ENCODE data around the gene ACTR3.
"Not testable (repeated sequence)": the region's sequence is repeated elsewhere in the genome, so short reads cannot be mapped to it uniquely, and the experiment has no call there.

The ACTR3 gene

GRCh38 chr2:113889471-113890252, at the start of gene ACTR3:
Gene ACTR3, plus strand, starts transcription at chr2:113890089. Its CDS starts 191 bp downstream, at chr2:113890280.
- peak; percentile 97 for DNase-seq

GRCh38 chr2:113840518-113840917, 49.4 kb upstream of the ACTR3 start:
- no peak for DNase-seq

GRCh38 chr2:113842919-113843736, 46.8 kb upstream of the ACTR3 start:
- no peak for DNase-seq

- not testable (repeated sequence) for DNase-seq
Observed at GRCh38 chr2:113843737-113844050, 46.2 kb upstream of the ACTR3 start.

GRCh38 chr2:113845261-113845660, 44.6 kb upstream of the ACTR3 start:
- DNase-seq = no peak

GRCh38 chr2:113845796-113846195, 44.1 kb upstream of the ACTR3 start:
- DNase-seq = not testable (repeated sequence)

GRCh38 chr2:113846429-113846828, 43.5 kb upstream of the ACTR3 start:
- no peak for DNase-seq

GRCh38 chr2:113847144-113847543, 42.7 kb upstream of the ACTR3 start:
- no peak for DNase-seq

- DNase-seq = no peak
Observed at GRCh38 chr2:113848758-113849415, 41.0 kb upstream of the ACTR3 start.

- no peak for DNase-seq
Observed at GRCh38 chr2:113850687-113851086, 39.2 kb upstream of the ACTR3 start.

GRCh38 chr2:113851640-113852039, 38.2 kb upstream of the ACTR3 start:
- DNase-seq = no peak

GRCh38 chr2:113854208-113854607, 35.7 kb upstream of the ACTR3 start:
- DNase-seq = no peak

GRCh38 chr2:113854970-113855740, 34.7 kb upstream of the ACTR3 start:
- no peak for DNase-seq

- no peak for DNase-seq
Observed at GRCh38 chr2:113857464-113857863, 32.4 kb upstream of the ACTR3 start.

GRCh38 chr2:113858764-113859163, 31.1 kb upstream of the ACTR3 start:
- no peak for DNase-seq

- no peak for DNase-seq
Observed at GRCh38 chr2:113861740-113862139, 28.1 kb upstream of the ACTR3 start.

GRCh38 chr2:113863144-113863543, 26.7 kb upstream of the ACTR3 start:
- DNase-seq = no peak

GRCh38 chr2:113867571-113867970, 22.3 kb upstream of the ACTR3 start:
- no peak for DNase-seq

GRCh38 chr2:113869253-113869652, 20.6 kb upstream of the ACTR3 start:
- DNase-seq = no peak

- DNase-seq = no peak
Observed at GRCh38 chr2:113872201-113872600, 17.7 kb upstream of the ACTR3 start.

GRCh38 chr2:113873867-113874266, 16.0 kb upstream of the ACTR3 start:
- DNase-seq = no peak

- no peak for DNase-seq
Observed at GRCh38 chr2:113875135-113875534, 14.8 kb upstream of the ACTR3 start.

Measured in activated gamma-delta T cell treated with Interleukin-2 at 50 U/mL for 16 hours (primary cell).